ENCODE results near the gene TGFBR3. TPM values are rescaled to one million over a fixed set of nuclear protein-coding genes. Genes with fewer than 3 reads are reported as not detected.
A peak's percentile ranks its signal among the peaks of the same experiment; 100 is the strongest.

Gene TGFBR3
- total RNA-seq, 4 donors from 2014 or later: 32.9 to 138 (median 58.8) TPM

- intact Hi-C loops (cut with DNase I; ENCODE audit: low total_unique reads): no loop called here
- Histone ChIP-seq H3K4me3 (no peak overlapping the region), H3K27ac (peak overlapping the region; percentile 56 to 79 (median 68)), H3K36me3 (no peaks in the 10 kb centered on the region), H3K27me3 (no peaks in the 10 kb centered on the region), H3K4me1 (peaks cover 21 to 56% (median 43%) of the 10 kb centered on the region in 4 donors), H3K9me3 (no peaks in the 10 kb centered on the region)
- TF ChIP-seq POLR2AphosphoS5 (IDR thresholded peaks at IDR 0.05): no peak
- TF ChIP-seq, protein P1, sequence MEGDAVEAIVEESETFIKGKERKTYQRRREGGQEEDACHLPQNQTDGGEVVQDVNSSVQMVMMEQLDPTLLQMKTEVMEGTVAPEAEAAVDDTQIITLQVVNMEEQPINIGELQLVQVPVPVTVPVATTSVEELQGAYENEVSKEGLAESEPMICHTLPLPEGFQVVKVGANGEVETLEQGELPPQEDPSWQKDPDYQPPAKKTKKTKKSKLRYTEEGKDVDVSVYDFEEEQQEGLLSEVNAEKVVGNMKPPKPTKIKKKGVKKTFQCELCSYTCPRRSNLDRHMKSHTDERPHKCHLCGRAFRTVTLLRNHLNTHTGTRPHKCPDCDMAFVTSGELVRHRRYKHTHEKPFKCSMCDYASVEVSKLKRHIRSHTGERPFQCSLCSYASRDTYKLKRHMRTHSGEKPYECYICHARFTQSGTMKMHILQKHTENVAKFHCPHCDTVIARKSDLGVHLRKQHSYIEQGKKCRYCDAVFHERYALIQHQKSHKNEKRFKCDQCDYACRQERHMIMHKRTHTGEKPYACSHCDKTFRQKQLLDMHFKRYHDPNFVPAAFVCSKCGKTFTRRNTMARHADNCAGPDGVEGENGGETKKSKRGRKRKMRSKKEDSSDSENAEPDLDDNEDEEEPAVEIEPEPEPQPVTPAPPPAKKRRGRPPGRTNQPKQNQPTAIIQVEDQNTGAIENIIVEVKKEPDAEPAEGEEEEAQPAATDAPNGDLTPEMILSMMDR (IDR thresholded peaks at IDR 0.05): no peak
- no peak for TF ChIP-seq POLR2A (IDR thresholded peaks at IDR 0.05)
- TF ChIP-seq EP300 (IDR thresholded peaks at IDR 0.05; ENCODE audit: low read depth): no peak
- 20 to 42% methylated on average over 1 to 9 of the region's 9 CpGs for WGBS, 2 donors (ENCODE audit: low coverage in 1 of 2)
- no peak for DNase-seq
- in situ Hi-C loops (cut with MboI; ENCODE audit: low pct_ligation_motif_present in 1 of 4, low pct_unique_long_range_greater_than_20kb in 1 of 4, low sequenced_read_pairs in 3 of 4): no loop called here
Observed at GRCh38 chr1:91828583-91829281, 57.2 kb downstream of the TGFBR3 start.

- DNase-seq: no peak
- no peak for TF ChIP-seq POLR2AphosphoS5 (IDR thresholded peaks at IDR 0.05)
- TF ChIP-seq, protein P1 (IDR thresholded peaks at IDR 0.05): no peak
- TF ChIP-seq EP300 (IDR thresholded peaks at IDR 0.05; ENCODE audit: low read depth): no peak
- no peak for TF ChIP-seq POLR2A (IDR thresholded peaks at IDR 0.05)
- in situ Hi-C loops (cut with MboI; ENCODE audit: low pct_ligation_motif_present in 1 of 4, low pct_unique_long_range_greater_than_20kb in 1 of 4, low sequenced_read_pairs in 3 of 4): no loop called here
- H3K9me3 ChIP-seq: no peaks in the 10 kb centered on the region
- H3K27ac ChIP-seq: peak overlapping the region; percentile 56 to 79 (median 68)
- no peak overlapping the region for H3K4me3 ChIP-seq
- H3K4me1 ChIP-seq: peaks cover 21 to 56% (median 43%) of the 10 kb centered on the region in 4 donors
- H3K36me3 ChIP-seq: no peaks in the 10 kb centered on the region
- WGBS, 2 donors (ENCODE audit: low coverage in 1 of 2): 59% methylated on average over 6 to 12 of the region's 12 CpGs
- no peaks in the 10 kb centered on the region for H3K27me3 ChIP-seq
- intact Hi-C loops (cut with DNase I; ENCODE audit: low total_unique reads): no loop called here
Observed at GRCh38 chr1:91827459-91828321, 58.3 kb downstream of the TGFBR3 start.

- peak overlapping the region; percentile 56 to 79 (median 68) for H3K27ac ChIP-seq
- TF ChIP-seq POLR2AphosphoS5 (IDR thresholded peaks at IDR 0.05) (peak; percentile 24 to 75 (median 54)), POLR2A (IDR thresholded peaks at IDR 0.05) (no peak), EP300 (IDR thresholded peaks at IDR 0.05; ENCODE audit: low read depth) (peak; percentile 62)
- TF ChIP-seq, protein P1 (IDR thresholded peaks at IDR 0.05): no peak
- intact Hi-C loops (cut with DNase I; ENCODE audit: low total_unique reads): no loop called here
- in situ Hi-C loops (cut with MboI; ENCODE audit: low pct_ligation_motif_present in 1 of 4, low pct_unique_long_range_greater_than_20kb in 1 of 4, low sequenced_read_pairs in 3 of 4): no loop called here
- no peaks in the 10 kb centered on the region for H3K27me3 ChIP-seq
- no peak overlapping the region for H3K4me3 ChIP-seq
- no peaks in the 10 kb centered on the region for H3K9me3 ChIP-seq
- WGBS, 2 donors (ENCODE audit: low coverage in 1 of 2): 41 to 100% methylated on average over 1 to 9 of the region's 9 CpGs
- no peaks in the 10 kb centered on the region for H3K36me3 ChIP-seq
- H3K4me1 ChIP-seq: peaks cover 21 to 55% (median 43%) of the 10 kb centered on the region in 4 donors
- DNase-seq: peak; percentile 80
Observed at GRCh38 chr1:91827087-91827458, 58.9 kb downstream of the TGFBR3 start.

GRCh38 chr1:91826649-91827048 lies 59.3 kb downstream of the TGFBR3 start:
- in situ Hi-C loops (cut with MboI; ENCODE audit: low pct_ligation_motif_present in 1 of 4, low pct_unique_long_range_greater_than_20kb in 1 of 4, low sequenced_read_pairs in 3 of 4): no loop called here
- intact Hi-C loops (cut with DNase I; ENCODE audit: low total_unique reads): no loop called here
- TF ChIP-seq POLR2AphosphoS5 (IDR thresholded peaks at IDR 0.05) (no peak), POLR2A (IDR thresholded peaks at IDR 0.05) (no peak), EP300 (IDR thresholded peaks at IDR 0.05; ENCODE audit: low read depth) (no peak)
- TF ChIP-seq, protein P1 (IDR thresholded peaks at IDR 0.05): no peak

More at GRCh38 chr1:91826649-91827048, 59.3 kb downstream of the TGFBR3 start:
- DNase-seq: no peak
- H3K4me1 ChIP-seq: peaks cover 21 to 51% (median 40%) of the 10 kb centered on the region in 4 donors
- H3K9me3 ChIP-seq: no peaks in the 10 kb centered on the region
- H3K27ac ChIP-seq: peak overlapping the region; percentile 46 to 75 (median 59)
- H3K36me3 ChIP-seq: no peaks in the 10 kb centered on the region
- WGBS, 2 donors (ENCODE audit: low coverage in 1 of 2): 71 to 73% methylated on average over 5 of the region's 5 CpGs
- no peaks in the 10 kb centered on the region for H3K27me3 ChIP-seq
- no peak overlapping the region for H3K4me3 ChIP-seq
